GM12878 (cell line): ENCODE results near the gene HSF5. TPM values are rescaled to one million over a fixed set of nuclear protein-coding genes. Genes with fewer than 3 reads are reported as not detected.
A peak's percentile ranks its signal among the peaks of the same experiment; 100 is the strongest.

Experiments
- ATAC-seq: fragments of 200-7000 bp; cut with Tn5 transposase; 3 replicates; pipeline ENCODE4 v1.9.1; 2020; ENCODE audit warnings: mild to moderate bottlenecking, moderate library complexity
- BruUV-seq: library from RNA; stranded (reverse); fragments of 400-500 nt; replicated peaks from 2 replicates; lab custom pipeline; 2021; lab: Mats Ljungman, UMichigan
- CTCF ChIA-PET: fragments of 300-600 bp; sonication (Branson Sonifier 250); formaldehyde crosslinking; extraction: SDS; loops from one replicate; lab custom pipeline; 2021; ENCODE audit warnings: inconsistent platforms; lab: Yijun Ruan, JAX
- POLR2A ChIA-PET: fragments of 350-600 bp; formaldehyde crosslinking; extraction: SDS; loops from one replicate; lab custom pipeline; 2021; ENCODE audit warnings: inconsistent platforms; lab: Charles Lee
- RAD21 ChIA-PET: fragments of 300-600 bp; sonication (Branson Sonifier 250); formaldehyde crosslinking; loops from one replicate; lab custom pipeline; 2023; ENCODE audit warnings: antibody characterized with exemption; ENCODE audit not compliant: unreplicated experiment; lab: Charles Lee
- SMC1A ChIA-PET: fragments of 300-600 bp; sonication (Branson Sonifier 250); formaldehyde crosslinking; loops from one replicate; lab custom pipeline; 2023; ENCODE audit not compliant: unreplicated experiment, uncharacterized antibody; lab: Charles Lee
- DNase-seq: peaks from one replicate; pipeline ENCODE4 v3.0.0-alpha.2; 2011; ENCODE audit warnings: low read depth, low spot score
- FAIRE-seq: peaks from 3 replicates; lab custom pipeline; 2011; peaks lifted over from hg19 to GRCh38; lab: Jason Lieb, UNC
- H2AFZ ChIP-seq: 2 replicates; pipeline ENCODE4 v1.6.0; 2011; ENCODE audit warnings: low read depth, low read length, control low read depth; ENCODE audit not compliant: control insufficient read depth
- H3K27ac ChIP-seq: 2 replicates; pipeline ENCODE4 v1.5.1; 2011; ENCODE audit warnings: control low read depth; ENCODE audit not compliant: control insufficient read depth, insufficient read depth
- H3K27me3 ChIP-seq, 2 experiments: replicated peaks in 1 of 2; 2 replicates each; pipeline versions ENCODE4 v1.6.0 to v1.6.1; 2011; ENCODE audit warnings: low read length in 1 of 2; ENCODE audit not compliant: control insufficient read depth in 2 of 2, insufficient read depth in 2 of 2
- H3K36me3 ChIP-seq, 2 experiments: 2 replicates each; pipeline ENCODE4 v1.5.1; 2011; ENCODE audit warnings: low read length in 1 of 2; ENCODE audit not compliant: control insufficient read depth in 2 of 2, insufficient read depth in 2 of 2
- H3K4me1 ChIP-seq: 2 replicates; pipeline ENCODE4 v1.6.1; 2011; ENCODE audit warnings: mild to moderate bottlenecking, low read length, moderate library complexity, mixed read lengths; ENCODE audit not compliant: control insufficient read depth, insufficient read depth
- H3K4me2 ChIP-seq: 2 replicates; pipeline ENCODE4 v1.6.0; 2011; ENCODE audit warnings: control low read depth; ENCODE audit not compliant: control insufficient read depth, insufficient read depth
- H3K4me3 ChIP-seq: fragments of 200-600 bp; sonication (generic); 2 replicates; pipeline ENCODE4 v1.5.1; 2016
- H3K79me2 ChIP-seq: 2 replicates; pipeline ENCODE4 v1.6.0; 2011; ENCODE audit warnings: low read length; ENCODE audit not compliant: control insufficient read depth, insufficient read depth
- H3K9ac ChIP-seq: 2 replicates; pipeline ENCODE4 v1.8.0; 2011; ENCODE audit warnings: low read length, control low read depth, mixed read lengths; ENCODE audit not compliant: control insufficient read depth, insufficient read depth
- H3K9me3 ChIP-seq: replicated peaks from 3 replicates; pipeline ENCODE4 v1.5.1; 2011; ENCODE audit warnings: mild to moderate bottlenecking, low read length; ENCODE audit not compliant: control insufficient read depth, insufficient read depth
- H4K20me1 ChIP-seq: 2 replicates; pipeline ENCODE4 v1.6.0; 2011; ENCODE audit not compliant: control insufficient read depth, insufficient read depth
- BRCA1 ChIP-seq: IDR thresholded peaks from 2 replicates; pipeline ENCODE4 v1.6.1; 2011; ENCODE audit warnings: low read depth, low read length, improper control_type of control experiment
- EP300 ChIP-seq, 2 experiments: fragments of 150-350 bp in 1 of 2; IDR thresholded peaks; 2 replicates each; pipeline ENCODE4 v1.6.1; 2011 to 2012; ENCODE audit warnings: low read depth in 2 of 2, low read length in 2 of 2, borderline replicate concordance in 1 of 2, improper control_type of control experiment in 1 of 2, inconsistent platforms in 1 of 2; ENCODE audit not compliant: control insufficient read depth in 1 of 2
- HDGF ChIP-seq: fragments of 450-650 bp; IDR thresholded peaks from 2 replicates; pipeline ENCODE4 v1.6.1; 2016; ENCODE audit warnings: antibody characterized with exemption
- IKZF2 ChIP-seq, 2 experiments: fragments of 450-650 bp; IDR thresholded peaks; 2 replicates each; pipeline ENCODE4 v1.6.1; 2017; ENCODE audit warnings: mild to moderate bottlenecking in 2 of 2, moderate library complexity in 2 of 2
- KDM1A ChIP-seq: fragments of 200-600 bp; sonication (generic); IDR thresholded peaks from 2 replicates; pipeline ENCODE4 v1.6.1; 2016; ENCODE audit warnings: borderline replicate concordance
- RAD51 ChIP-seq: fragments of 450-650 bp; IDR thresholded peaks from 2 replicates; pipeline ENCODE4 v1.6.1; 2016; ENCODE audit warnings: moderate library complexity, mild to moderate bottlenecking, inconsistent platforms
- SREBF2 ChIP-seq: IDR thresholded peaks from 2 replicates; pipeline ENCODE4 v1.6.1; 2012; ENCODE audit warnings: mild to moderate bottlenecking, low read length
- WGBS: methylation state at CpG from one replicate; pipeline ENCODE4 v1.1.6; 2016; ENCODE audit warnings: low lambda C conversion rate; ENCODE audit not compliant: insufficient replicate concordance, insufficient coverage; ENCODE audit errors: missing lambda C conversion rate; 5-methylcytosine and 5-hydroxymethylcytosine counted together
- in situ Hi-C: fragments of 300-500 bp; cut with MboI; formaldehyde crosslinking; loops from 9 replicates; pipeline ENCODE4 v1.14.3; 2018; ENCODE audit warnings: mixed read lengths
- intact Hi-C: fragments of 100-400 bp; cut with micrococcal nuclease; formaldehyde crosslinking; loops from one replicate; pipeline ENCODE4 v1.14.2; 2022; ENCODE audit not compliant: unreplicated experiment
- polyA plus RNA-seq, 11 experiments: library from polyadenylated mRNA; depleted of rRNA in 4 of 11; unstranded in 6 of 11; stranded (reverse) in 5 of 11; fragments of >200 nt; fragmentation: Nextera tagmentation in 4 of 11; fragmentation: Illumina TruSeq in 1 of 11; extraction: Ambion mirVana in 4 of 11; extraction: Trizol in 1 of 11; gene quantifications; 1 replicate in 1 of 11; 2 replicates in 10 of 11; pipeline versions ENCODE4 v1.2.1 to v1.2.3, GENCODE V29; 2011 to 2016; ENCODE audit warnings: inconsistent platforms in 2 of 11, missing spikeins in 2 of 11, low read depth in 1 of 11
- total RNA-seq, 4 experiments: library from RNA; depleted of rRNA in 3 of 4; stranded (reverse); fragments of >200 nt in 3 of 4; fragmentation: Illumina TruSeq in 1 of 4; extraction: Trizol in 1 of 4; gene quantifications; 2 replicates each; pipeline versions ENCODE4 v1.2.1 to v1.2.3, GENCODE V29; 2013 to 2021

HSF5 gene
- total and polyA plus RNA-seq, 10 of the 15 experiments (the other 5 are each of a cell fraction or from before 2014, with no cell fraction given): 0.02 to 0.18 (median 0.06) TPM; not detected in 4

GRCh38 chr17:58514770-58515157 lies 26.6 kb upstream of the HSF5 start:
- Histone ChIP-seq H4K20me1 (0 out of 2 replicates have a peak, but pooled peaks cover 2% of the 10 kb centered on the region), H3K9ac (no peak overlapping the region; the same call in 1 of the 2 replicates), H3K9me3 (no peaks in the 10 kb centered on the region; the same call in 2 of the 3 replicates), H2AFZ (no peak overlapping the region), H3K4me3 (peak overlapping the region; percentile 98), H3K4me1 (peaks cover 28% of the 10 kb centered on the region), H3K4me2 (peak overlapping the region; percentile 71), H3K79me2 (peaks cover 46% of the 10 kb centered on the region), H3K27me3 (no peaks in the 10 kb centered on the region), H3K36me3 (peaks cover 13% of the 10 kb centered on the region in 2 experiments; a peak in 3 of 4 replicates), H3K27ac (peak overlapping the region; percentile 76)
- CTCF ChIA-PET: interaction anchor here (0.9 to 2.2 kb wide), 6 partner anchors 9 to 197 kb away, joined by 3 to 15 read pairs (median 4); partner anchors contain the start of gene RAD51C
- 32% methylated on average over 11 of the region's 11 CpGs for WGBS
- no peak for FAIRE-seq
- no peak for DNase-seq
- BruUV-seq: no TSS peak
- ATAC-seq: no peak
- SMC1A ChIA-PET: interaction anchor here (0.8 to 4.2 kb wide), 5 partner anchors 11 to 197 kb away, joined by 3 to 22 read pairs (median 4); no protein-coding TSS in a partner anchor
- in situ Hi-C loops (no loop called here), intact Hi-C loops (loop anchor here (5.0 kb wide), 2 partner anchors 103 to 172 kb away; no protein-coding TSS in a partner anchor)
- TF ChIP-seq RAD51: no peak
- TF ChIP-seq HDGF: 0 out of 2 replicates have a peak, but pooled peaks have one; percentile 66
- no peak for TF ChIP-seq BRCA1
- no peak for TF ChIP-seq SREBF2
- TF ChIP-seq KDM1A: no peak
- TF ChIP-seq EP300 (IDR thresholded peaks at IDR 0.05; ENCODE audit: borderline replicate concordance in 1 of 2, control insufficient read depth in 1 of 2, low read depth in 2 of 2, low read length in 2 of 2): no peak
- 0 out of 4 replicates have a peak, but pooled peaks of 1 of the 2 experiments have one; percentile 9 for TF ChIP-seq IKZF2 (IDR thresholded peaks at IDR 0.05)
- POLR2A ChIA-PET: interaction anchor here (0.5 to 1.4 kb wide), 7 partner anchors 9 to 198 kb away, joined by 3 to 5 read pairs (median 3); no protein-coding TSS in a partner anchor
- RAD21 ChIA-PET: interaction anchor here (0.7 to 1.2 kb wide), 6 partner anchors 10 to 592 kb away, joined by 3 to 4 read pairs (median 4); partner anchors contain the start of gene TRIM37
